Activated CD4-positive, alpha-beta T cell treated with anti-CD3 and anti-CD28 coated beads, Interleukin-2, amount 50 U/mL, for 24 hours (primary cell): ENCODE results near the gene DPP7.

Experiments
- DNase-seq, 2 donors: peaks; one replicate each; pipeline ENCODE4 v3.0.0-alpha.2; 2020; ENCODE audit warnings: low read depth in 1 of 2, low spot score in 1 of 2

DPP7 gene

DNA sequence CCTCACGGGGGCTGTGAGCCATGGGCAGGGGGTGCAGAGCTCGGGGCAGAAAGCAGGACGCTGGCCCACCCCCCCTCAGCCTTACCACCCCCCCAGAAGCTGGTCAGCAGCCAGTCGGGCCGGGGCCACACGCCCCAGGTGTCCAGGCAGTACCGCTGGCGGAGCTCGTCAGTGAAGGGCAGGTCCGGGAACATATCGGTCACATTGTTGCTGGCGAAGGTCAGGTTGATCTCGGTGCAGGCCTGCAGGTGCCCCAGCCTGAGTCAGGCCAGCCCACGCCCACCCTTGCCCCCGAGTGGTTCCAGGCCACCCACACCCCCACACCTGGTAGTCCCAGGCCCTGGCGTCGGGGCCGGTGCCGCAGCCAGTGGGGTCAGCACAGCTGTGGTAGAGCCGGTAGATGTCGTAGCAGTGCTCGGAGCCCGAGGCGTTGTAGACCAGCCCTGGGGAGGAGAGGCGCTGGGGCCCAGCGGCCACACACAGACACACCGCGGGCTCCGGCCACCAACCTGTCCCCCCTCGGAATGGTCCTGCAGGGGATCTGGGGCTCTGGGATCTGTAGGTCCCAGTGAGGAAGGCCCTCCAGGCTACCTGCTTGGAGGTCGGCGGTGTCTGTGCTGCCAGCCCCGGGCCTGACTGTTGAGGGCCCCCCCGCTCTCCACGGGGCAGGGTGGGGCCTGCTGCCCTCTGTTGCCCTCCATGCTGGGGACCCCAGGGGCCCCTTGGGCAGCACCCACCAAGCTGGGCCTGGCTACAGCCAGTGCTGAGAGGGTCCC lies 2.6 kb downstream of the DPP7 start:
- DNase-seq: no peak

DNA sequence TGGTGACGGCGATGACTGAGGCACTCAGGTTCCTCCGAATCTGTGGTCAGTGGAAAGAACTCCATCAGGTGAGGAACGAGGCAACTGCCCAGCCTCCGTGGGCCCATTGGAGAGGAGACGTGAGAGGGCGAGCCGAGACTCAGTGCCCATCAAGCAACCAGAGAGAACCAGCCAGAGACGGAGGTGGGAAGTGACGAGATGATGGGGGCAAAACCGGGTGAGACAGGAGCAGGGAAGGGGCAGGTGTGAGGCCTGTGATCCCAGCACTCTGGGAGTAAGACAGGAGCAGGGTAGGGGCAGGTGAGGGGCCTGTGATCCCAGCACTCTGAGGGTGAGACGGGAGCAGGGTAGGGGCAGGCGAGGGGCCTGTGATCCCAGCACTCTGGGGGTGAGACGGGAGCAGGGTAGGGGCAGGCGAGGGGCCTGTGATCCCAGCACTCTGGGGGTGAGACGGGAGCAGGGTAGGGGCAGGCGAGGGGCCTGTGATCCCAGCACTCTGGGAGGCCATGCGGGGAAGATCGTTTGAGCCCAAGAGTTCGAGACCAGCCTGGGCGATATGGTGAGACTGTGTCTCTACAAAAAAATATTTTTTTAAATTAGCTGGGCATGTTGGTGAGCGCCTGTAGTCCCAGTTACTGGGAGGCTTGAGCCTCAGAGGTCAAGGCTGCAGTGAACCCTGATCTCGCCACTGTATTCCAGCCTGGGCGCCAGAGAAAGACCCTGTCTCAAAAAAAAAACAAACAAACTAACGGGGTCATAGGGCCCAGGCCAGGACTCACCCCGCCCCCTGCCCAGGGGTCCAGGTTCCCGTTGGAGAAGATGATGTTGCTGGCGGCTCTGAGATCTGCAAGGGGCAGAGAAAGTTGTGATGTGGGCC lies 3.4 kb downstream of the DPP7 start:
- DNase-seq: no peak

DNA sequence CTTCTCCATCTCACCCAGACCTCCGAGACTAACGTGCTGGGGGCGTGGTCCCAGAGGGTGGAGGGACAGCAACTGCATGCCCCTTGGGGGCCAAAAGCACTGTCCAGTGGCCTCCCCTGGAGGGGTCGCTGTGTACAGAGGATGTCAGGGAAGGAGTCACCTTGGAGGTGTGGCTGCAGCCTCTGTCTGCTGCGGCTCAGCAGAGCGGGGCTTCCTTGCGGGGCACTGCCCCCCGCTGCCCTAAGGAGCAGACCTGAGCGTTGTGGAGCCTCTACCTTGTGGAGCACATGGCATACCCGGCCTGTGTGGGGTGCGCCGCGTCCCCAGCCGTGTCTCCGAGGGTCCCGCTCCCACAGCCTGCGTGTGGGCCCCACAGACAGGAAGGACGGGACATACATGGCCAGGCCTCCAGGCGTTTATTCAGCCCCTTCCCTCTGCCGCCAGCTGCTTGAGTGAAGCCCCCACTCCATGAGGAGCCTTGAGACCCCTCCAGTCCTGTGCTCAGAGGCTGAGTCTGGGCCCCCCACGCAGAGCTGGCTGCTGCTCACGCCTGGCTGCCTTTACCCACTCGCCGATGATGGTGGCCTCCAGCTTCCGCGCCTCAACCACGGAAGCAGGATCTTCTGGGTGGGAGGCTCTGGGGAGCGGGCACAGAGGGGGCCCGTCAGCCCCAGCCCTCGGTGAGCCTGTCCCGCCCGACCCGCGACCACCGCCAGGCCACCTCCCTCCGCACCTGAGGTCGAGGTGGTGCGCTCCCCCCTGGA lies 4.2 kb downstream of the DPP7 start:
- no peak for DNase-seq

DNA sequence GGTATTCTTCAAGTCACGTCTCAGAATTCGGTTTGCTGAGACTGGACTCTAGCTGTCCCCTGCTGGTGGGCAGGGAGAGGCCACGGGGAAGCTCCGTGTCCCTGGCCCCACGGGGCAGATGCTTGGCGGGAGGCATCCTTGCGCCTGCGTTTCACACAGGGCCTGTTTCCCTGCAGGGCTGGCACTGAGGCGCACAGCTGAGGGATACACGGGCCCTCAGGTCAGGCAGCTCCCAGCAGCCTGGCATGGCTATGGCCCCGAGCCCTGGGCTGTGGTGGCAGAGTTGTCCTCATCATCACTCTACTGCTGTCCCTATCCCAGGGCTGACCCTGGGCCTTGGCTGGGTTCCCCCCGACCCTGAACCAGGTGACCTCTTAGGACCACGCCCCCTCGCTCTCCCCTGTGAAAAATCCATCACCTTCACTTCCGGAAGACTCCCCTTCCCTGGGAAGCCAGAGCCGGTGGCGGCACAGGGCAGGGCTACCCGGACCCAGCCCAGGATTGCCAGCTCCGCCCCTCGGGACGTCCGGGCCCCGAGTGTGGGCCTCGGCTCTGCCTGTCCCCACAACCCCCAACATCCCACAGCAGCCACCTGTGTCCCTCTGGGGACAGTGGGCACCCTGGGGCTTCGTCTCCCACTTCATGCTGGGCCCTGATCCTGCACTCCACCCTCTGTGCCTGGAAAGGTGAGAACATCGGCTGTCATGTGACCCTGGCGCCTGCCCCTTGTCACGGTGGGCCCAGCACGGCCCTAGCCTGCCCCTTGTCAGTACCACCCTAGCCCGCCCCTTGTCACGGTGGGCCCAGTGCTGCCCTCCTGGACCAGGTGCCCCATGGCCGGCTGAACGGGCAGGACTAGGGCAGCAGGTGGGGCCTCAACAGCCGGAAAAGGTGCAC lies 5.0 kb downstream of the DPP7 start:
- DNase-seq: no peak

DNA sequence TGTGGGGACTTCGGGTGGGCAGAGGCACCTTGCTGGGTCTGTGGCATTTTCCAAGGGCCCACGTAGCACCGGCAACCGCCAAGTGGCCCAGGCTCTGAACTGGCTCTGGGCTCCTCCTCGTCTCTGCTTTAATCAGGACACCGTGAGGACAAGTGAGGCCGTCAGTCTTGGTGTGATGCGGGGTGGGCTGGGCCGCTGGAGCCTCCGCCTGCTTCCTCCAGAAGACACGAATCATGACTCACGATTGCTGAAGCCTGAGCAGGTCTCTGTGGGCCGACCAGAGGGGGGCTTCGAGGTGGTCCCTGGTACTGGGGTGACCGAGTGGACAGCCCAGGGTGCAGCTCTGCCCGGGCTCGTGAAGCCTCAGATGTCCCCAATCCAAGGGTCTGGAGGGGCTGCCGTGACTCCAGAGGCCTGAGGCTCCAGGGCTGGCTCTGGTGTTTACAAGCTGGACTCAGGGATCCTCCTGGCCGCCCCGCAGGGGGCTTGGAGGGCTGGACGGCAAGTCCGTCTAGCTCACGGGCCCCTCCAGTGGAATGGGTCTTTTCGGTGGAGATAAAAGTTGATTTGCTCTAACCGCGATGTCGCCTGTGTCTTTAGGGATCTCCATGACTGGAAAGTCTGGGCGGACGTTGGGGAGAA lies 5.8 kb downstream of the DPP7 start:
- DNase-seq: no peak

DNA sequence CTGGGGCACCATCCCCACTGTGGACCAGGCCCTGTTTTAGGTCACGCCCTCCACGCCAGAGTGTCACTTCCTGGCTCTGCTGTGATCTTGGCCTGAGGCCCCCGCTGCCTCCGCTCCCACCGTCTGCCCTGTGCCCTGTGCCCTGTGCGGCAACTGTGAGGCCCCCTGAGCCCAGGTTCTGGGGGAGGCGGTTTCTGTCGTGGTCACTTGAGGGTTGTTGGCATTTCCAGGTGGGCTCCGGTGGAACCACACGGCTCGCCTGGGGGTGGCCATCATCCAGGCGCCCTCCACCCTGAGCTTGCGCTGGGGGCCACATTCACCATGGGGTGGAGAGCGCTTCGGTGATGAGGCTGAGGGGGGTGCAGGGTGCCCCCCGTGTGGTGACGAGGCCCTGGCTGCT lies 6.6 kb downstream of the DPP7 start:
- no peak for DNase-seq

DNA sequence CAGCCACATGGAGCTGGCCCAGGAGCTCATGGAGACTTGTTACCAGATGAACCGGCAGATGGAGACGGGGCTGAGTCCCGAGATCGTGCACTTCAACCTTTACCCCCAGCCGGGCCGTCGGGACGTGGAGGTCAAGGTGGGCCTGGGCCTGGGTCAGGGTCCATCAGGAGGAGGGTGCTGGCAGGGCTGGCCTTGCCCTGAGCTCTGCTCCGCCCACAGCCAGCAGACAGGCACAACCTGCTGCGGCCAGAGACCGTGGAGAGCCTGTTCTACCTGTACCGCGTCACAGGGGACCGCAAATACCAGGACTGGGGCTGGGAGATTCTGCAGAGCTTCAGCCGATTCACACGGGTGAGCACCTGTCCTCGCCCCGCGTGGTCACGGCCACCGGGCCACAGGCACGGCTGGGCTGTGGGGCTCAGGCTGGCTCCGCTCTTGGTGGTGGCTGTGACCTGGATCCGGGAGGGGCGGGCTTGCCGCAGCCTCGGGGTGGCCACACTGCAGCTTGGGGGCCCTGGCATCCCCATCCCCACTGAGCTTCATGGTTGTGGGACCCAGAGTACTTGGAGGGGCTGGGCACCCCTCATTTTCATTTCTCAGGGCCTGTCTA lies 7.1 kb downstream of the DPP7 start:
- DNase-seq: no peak

DNA sequence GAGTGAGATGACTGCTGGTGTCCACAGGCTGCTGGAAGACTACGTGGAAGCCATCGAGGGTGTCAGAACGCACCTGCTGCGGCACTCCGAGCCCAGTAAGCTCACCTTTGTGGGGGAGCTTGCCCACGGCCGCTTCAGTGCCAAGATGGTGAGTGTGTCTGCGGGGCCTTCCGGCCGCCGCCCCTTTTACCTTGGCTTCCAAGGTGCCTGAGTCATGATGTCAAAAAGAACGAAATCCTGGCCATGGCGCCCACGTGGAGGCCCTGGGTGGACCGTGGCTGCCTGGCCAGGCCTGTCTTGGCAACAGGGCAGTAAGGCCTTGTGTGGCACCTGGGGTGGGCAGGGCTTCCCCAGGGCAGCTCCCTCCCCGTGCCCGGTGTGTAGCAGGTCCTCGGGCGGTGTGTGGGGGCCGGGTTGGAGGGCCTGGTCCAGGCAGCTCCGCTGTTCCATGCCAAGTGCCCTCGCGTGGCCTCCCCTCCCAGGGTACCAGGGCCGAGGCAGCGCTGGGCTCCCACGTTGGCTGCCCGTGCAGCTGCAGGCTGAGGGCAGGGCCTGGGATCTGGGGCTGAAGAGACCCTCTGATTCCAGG lies 7.8 kb downstream of the DPP7 start:
- no peak for DNase-seq

DNA sequence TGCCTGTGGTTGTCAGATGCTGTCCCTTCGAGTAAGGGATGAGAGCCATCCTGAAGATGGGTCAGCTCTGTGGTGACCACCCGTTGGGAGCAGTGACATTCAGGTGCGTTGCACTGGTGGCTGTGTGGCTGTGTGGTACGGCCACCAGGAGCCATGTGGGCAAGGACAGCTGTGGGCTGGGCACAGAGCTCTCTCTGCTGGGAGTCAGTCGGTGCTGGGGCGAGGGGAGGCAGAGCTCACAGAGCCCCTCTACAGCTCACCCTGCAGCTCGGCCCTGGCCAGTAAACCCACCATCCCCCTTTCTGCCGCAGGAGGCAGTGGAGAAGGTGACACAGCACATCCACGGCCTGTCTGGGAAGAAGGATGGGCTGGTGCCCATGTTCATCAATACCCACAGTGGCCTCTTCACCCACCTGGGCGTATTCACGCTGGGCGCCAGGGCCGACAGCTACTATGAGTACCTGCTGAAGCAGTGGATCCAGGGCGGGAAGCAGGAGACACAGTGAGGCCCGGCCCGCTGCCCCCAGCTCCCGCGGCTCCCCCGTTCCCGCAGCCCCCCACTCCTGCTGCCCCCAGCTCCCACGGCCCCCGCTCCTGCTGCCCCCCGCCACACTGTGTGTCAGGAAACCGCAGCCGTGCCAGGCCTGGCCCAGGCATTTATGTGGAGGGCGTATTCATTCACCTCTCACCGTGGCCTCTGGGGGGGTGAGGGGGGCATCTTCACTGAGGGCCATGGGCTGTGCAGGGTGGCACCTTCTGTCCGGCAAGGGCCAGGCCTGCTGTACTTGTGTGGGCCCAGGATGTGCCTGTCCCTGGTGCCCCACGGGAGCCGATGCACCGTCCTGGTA lies 8.5 kb downstream of the DPP7 start:
- DNase-seq: no peak

DNA sequence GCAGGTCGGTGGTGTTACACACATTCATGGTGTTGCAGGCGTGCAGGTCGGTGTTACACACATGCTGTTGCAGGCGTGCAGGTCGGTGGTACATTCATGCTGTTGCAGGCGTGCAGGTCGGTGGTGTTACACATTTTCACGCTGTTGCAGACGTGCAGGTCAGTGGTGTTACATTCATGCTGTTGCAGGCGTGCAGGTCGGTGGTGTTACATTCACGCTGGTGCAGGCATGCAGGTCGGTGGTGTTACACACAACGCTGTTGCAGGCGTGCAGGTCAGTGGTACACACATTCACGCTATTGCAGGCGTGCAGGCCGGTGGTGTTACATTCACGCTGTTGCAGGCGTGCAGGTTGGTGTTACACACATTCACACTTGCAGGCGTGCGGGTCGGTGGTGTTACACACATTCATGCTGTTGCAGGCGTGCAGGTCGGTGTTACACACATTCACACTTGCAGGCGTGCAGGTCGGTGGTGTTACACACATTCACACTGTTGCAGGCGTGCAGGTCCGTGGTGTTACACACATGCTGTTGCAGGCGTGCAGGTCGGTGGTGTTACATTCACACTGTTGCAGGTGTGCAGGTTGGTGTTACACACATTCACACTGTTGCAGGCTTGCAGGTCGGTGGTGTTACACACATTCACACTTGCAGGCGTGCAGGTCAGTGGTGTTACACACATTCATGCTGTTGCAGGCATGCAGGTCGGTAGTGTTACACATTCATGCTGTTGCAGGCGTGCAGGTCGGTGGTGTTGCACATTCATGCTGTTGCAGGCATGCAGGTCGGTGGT lies 11.1 kb downstream of the DPP7 start:
- no peak for DNase-seq

DNA sequence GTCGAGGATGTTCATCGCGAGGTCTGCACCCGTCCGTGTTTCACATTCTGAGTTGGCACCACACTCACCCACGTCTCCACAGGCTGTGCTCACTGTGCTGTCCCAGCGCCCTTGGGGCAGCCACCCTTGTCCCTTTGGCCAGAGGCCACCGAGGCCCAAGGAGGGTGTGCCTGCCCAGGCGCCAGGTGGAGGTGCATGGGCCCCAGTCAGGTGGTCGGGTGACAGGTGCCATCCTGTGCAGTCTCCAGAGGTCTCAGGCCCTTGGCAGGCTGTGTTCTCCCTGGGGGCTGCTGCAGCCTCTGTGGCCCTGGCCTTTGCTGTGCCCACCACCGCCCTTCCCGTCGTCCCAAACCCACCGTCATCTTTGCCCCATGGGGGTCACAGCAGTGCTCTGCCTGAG lies 15.3 kb downstream of the DPP7 start:
- no peak for DNase-seq

DNA sequence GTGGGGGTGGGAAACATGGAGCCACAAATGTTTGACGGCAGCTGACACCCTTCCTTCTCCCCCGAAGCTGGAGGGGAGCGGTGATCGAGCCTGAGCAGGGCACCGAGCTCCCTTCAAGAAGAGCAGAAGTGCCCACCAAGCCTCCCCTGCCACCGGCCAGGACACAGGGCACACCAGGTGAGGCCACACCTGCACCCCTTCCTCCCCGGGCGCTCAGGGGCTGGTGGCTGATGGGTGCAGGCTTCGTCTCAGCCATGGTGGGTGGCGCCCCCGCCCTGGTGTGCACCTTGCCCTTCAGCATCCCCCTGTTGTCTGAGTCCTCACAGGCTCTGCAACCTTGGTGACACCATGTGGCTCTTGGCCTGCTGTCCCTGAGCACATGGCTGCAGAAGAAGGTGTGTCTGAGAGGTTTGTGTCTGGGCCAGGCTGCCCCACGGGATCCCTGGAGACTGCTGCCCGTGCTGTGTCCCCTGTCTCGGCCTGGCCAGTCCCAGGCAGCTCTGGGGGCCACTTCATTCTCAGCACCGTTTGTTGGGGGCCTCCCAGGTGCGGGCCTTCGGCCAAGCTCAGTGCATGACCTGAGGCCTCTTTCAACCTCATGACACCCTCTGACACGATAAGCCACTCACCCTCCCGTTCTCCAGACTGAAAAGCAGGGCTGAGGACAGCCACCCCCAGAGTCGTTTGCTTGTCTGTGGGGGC lies 16.6 kb downstream of the DPP7 start:
- DNase-seq: no peak

DNA sequence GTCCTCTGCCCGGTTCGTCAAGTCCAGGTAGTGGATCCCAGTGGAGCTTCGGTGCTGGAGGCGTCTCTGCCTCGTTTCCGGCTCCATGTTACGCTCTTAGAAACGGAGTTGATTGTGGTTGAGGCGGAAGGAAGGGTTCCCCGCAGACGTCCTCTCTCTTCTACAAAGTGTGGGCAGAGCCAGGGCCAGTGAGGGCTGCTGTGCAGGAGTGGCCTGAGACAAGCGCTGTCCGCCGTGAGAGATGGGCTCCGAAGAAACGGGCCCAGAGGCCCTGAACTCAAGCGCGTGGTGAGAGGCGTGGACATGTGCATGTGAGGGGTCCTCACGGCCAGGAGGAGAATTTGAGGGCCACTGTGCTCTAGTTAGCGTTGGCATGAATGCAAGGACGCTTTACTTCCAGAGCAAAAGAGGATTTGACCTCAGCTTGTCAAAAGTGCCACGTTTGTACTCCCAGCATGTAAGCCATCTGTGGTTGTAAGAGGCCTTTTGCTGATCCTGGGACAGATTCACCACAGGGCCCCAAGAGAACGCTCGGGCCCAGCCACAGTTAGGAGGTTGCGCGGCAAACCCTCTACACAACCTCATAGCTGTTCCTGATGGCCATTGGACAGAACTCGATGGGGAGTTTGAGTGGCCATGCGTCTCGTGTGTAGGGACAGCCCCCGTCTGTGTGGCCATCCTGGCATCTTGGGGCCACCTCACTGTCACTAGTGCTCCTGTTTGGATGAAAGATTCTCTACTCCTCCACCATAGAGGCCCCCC lies 17.6 kb downstream of the DPP7 start:
- DNase-seq: no peak

DNA sequence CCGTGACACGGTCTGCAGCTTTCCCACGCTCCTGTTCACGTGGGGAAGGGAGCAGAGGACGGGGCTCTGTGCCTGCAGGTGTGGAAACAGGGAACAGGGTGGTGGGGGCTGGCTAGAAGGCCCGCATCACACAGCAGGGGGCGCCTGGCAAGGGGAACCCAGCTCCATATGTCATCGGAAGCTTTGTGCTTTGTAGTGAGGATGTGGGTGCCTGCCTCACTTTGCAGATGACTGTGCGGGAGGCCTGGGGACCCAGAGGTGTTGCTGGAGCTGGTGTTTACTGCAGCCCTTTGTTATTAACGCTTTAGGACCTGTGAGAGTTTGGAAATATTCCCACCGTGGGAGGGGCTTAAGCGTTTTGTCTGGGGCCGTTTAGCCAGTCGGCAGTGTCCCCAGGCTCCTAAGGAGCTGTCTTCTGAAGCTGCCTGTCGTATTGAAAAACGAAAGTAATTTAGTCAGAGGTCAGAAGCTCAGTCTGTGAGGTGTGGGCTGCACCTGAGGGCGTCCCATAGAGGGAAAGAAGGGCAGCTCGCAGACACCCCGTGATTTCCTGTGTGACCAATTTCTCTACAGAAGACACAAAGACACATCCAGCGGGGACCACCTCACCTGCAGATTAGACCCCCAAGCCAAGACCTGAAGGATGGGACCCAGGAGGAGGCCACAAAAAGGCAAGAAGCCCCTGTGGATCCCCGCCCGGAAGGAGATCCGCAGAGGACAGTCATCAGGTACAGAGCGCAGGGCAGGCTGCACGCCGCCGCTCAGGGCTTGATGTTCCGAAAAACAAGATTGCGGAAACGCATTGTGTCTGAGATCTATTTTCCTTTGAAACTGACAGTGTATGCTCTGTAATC lies 18.6 kb downstream of the DPP7 start:
- peak; percentile 58 to 79 for DNase-seq

DNA sequence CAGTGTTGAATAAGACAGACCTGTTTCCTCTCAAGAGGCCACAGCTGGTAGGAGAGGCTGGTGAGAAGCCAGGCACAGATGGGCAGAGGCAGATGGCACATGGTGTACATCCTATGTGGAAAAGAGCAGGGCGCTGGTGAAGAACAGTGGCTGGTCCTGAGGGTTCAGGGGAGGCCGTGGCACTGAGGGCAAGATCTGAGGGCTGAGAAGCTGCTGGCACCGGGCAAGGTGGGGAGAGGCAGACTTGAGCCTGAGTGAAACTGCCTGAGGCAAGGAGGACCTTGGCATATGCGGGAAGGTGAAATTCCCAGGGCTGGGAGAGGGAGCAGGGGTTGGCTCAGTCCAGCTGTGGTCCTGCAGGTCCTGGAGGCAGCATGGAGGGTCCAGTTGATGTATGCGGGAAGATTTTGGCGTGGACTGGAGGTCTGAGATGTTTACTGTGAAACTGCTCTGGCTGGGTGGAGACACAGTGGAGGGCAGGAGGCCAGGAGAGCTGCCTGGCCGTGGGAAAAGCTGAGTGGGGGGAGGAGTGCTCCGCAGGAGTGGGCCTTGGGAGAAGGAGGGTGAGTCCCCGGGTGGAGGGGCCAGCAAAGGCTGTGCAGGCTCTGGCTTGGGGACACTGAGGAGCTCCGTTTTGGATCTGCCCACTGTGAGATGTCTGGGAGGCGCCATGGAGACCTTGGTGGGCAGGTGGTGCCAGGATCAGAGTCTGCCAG lies 25.1 kb downstream of the DPP7 start:
- DNase-seq: no peak
